ENCODE measurements around the gene RXRA.

The RXRA gene

GRCh38 chr9:134476272-134476941 is 150.2 kb downstream of the RXRA start:
- DNase-seq, result no peak

- DNase-seq, result no peak
These were observed 150.7 kb downstream of the RXRA start for GRCh38 chr9:134476942-134477335.

- no peak for DNase-seq
These were observed 151.2 kb downstream of the RXRA start for GRCh38 chr9:134477342-134477925.

GRCh38 chr9:134477927-134478326 is 151.7 kb downstream of the RXRA start:
- no peak for DNase-seq

GRCh38 chr9:134481762-134482161 is 155.5 kb downstream of the RXRA start:
- no peak for DNase-seq

GRCh38 chr9:134482226-134482625 is 156.0 kb downstream of the RXRA start:
- DNase-seq, result no peak

GRCh38 chr9:134483361-134484184 is 157.3 kb downstream of the RXRA start:
- DNase-seq, result no peak

- no peak for DNase-seq
These were observed 158.2 kb downstream of the RXRA start for GRCh38 chr9:134484479-134484878.

- no peak for DNase-seq
These were observed 159.4 kb downstream of the RXRA start for GRCh38 chr9:134485653-134486052.

GRCh38 chr9:134486143-134486591 is 159.9 kb downstream of the RXRA start:
- DNase-seq, result no peak

GRCh38 chr9:134486596-134486995 is 160.3 kb downstream of the RXRA start:
- DNase-seq, result no peak
